ENCODE results near the gene ZSWIM1.
"Not testable (repeated sequence)": the region's sequence is repeated elsewhere in the genome, so short reads cannot be mapped to it uniquely, and the experiment has no call there.

The ZSWIM1 gene

GRCh38 chr20:45859916-45860315 lies 21.1 kb upstream of the ZSWIM1 start:
- Histone ChIP-seq H3K4me1 (ENCODE audit: control insufficient read depth, insufficient read depth, low read length) (peaks cover 18% of the 10 kb centered on the region), H3K36me3 (ENCODE audit: control insufficient read depth, insufficient read depth, low read length) (no peaks in the 10 kb centered on the region), H3K27me3 (ENCODE audit: control insufficient read depth, insufficient read depth, low read length) (no peaks in the 10 kb centered on the region), H3K4me3 (ENCODE audit: low read depth, low read length) (no peak overlapping the region), H3K9me3 (ENCODE audit: control insufficient read depth, insufficient read depth, low read length) (no peaks in the 10 kb centered on the region), H3K9ac (ENCODE audit: low read depth, low read length) (no peak overlapping the region)

- Histone ChIP-seq H3K9me3 (ENCODE audit: control insufficient read depth, insufficient read depth, low read length) (no peaks in the 10 kb centered on the region), H3K27me3 (ENCODE audit: control insufficient read depth, insufficient read depth, low read length) (no peaks in the 10 kb centered on the region), H3K9ac (ENCODE audit: low read depth, low read length) (no peak overlapping the region), H3K36me3 (ENCODE audit: control insufficient read depth, insufficient read depth, low read length) (no peaks in the 10 kb centered on the region), H3K4me3 (ENCODE audit: low read depth, low read length) (no peak overlapping the region), H3K4me1 (ENCODE audit: control insufficient read depth, insufficient read depth, low read length) (peaks cover 18% of the 10 kb centered on the region)
Measured at GRCh38 chr20:45860560-45861220, 20.3 kb upstream of the ZSWIM1 start.

GRCh38 chr20:45861221-45862075 lies 19.6 kb upstream of the ZSWIM1 start:
- Histone ChIP-seq H3K4me1 (ENCODE audit: control insufficient read depth, insufficient read depth, low read length) (peaks cover 13% of the 10 kb centered on the region), H3K9ac (ENCODE audit: low read depth, low read length) (no peak overlapping the region), H3K4me3 (ENCODE audit: low read depth, low read length) (no peak overlapping the region), H3K9me3 (ENCODE audit: control insufficient read depth, insufficient read depth, low read length) (no peaks in the 10 kb centered on the region), H3K27me3 (ENCODE audit: control insufficient read depth, insufficient read depth, low read length) (no peaks in the 10 kb centered on the region), H3K36me3 (ENCODE audit: control insufficient read depth, insufficient read depth, low read length) (no peaks in the 10 kb centered on the region)

- no peaks in the 10 kb centered on the region for H3K9me3 ChIP-seq (ENCODE audit: control insufficient read depth, insufficient read depth, low read length)
- no peaks in the 10 kb centered on the region for H3K27me3 ChIP-seq (ENCODE audit: control insufficient read depth, insufficient read depth, low read length)
- H3K9ac ChIP-seq (ENCODE audit: low read depth, low read length), result no peak overlapping the region
- H3K4me1 ChIP-seq (ENCODE audit: control insufficient read depth, insufficient read depth, low read length), result peaks cover 8% of the 10 kb centered on the region
- H3K4me3 ChIP-seq (ENCODE audit: low read depth, low read length), result no peak overlapping the region
- H3K36me3 ChIP-seq (ENCODE audit: control insufficient read depth, insufficient read depth, low read length), result no peaks in the 10 kb centered on the region
Measured at GRCh38 chr20:45863543-45864470, 17.2 kb upstream of the ZSWIM1 start.

GRCh38 chr20:45866454-45866853 lies 14.6 kb upstream of the ZSWIM1 start:
- H3K4me1 ChIP-seq (ENCODE audit: control insufficient read depth, insufficient read depth, low read length), result no peaks in the 10 kb centered on the region
- H3K4me3 ChIP-seq (ENCODE audit: low read depth, low read length), result no peak overlapping the region
- H3K36me3 ChIP-seq (ENCODE audit: control insufficient read depth, insufficient read depth, low read length), result no peaks in the 10 kb centered on the region
- H3K9me3 ChIP-seq (ENCODE audit: control insufficient read depth, insufficient read depth, low read length), result no peaks in the 10 kb centered on the region
- no peaks in the 10 kb centered on the region for H3K27me3 ChIP-seq (ENCODE audit: control insufficient read depth, insufficient read depth, low read length)
- H3K9ac ChIP-seq (ENCODE audit: low read depth, low read length), result no peak overlapping the region

- Histone ChIP-seq H3K27me3 (ENCODE audit: control insufficient read depth, insufficient read depth, low read length) (no peaks in the 10 kb centered on the region), H3K36me3 (ENCODE audit: control insufficient read depth, insufficient read depth, low read length) (no peaks in the 10 kb centered on the region), H3K9me3 (ENCODE audit: control insufficient read depth, insufficient read depth, low read length) (no peaks in the 10 kb centered on the region), H3K4me3 (ENCODE audit: low read depth, low read length) (no peak overlapping the region), H3K4me1 (ENCODE audit: control insufficient read depth, insufficient read depth, low read length) (no peaks in the 10 kb centered on the region), H3K9ac (ENCODE audit: low read depth, low read length) (no peak overlapping the region)
Measured at GRCh38 chr20:45867136-45867818, 13.8 kb upstream of the ZSWIM1 start.

GRCh38 chr20:45867819-45868176 lies 13.2 kb upstream of the ZSWIM1 start:
- H3K4me1 ChIP-seq (ENCODE audit: control insufficient read depth, insufficient read depth, low read length), result no peaks in the 10 kb centered on the region
- H3K27me3 ChIP-seq (ENCODE audit: control insufficient read depth, insufficient read depth, low read length), result no peaks in the 10 kb centered on the region
- H3K4me3 ChIP-seq (ENCODE audit: low read depth, low read length), result no peak overlapping the region
- no peaks in the 10 kb centered on the region for H3K9me3 ChIP-seq (ENCODE audit: control insufficient read depth, insufficient read depth, low read length)
- no peaks in the 10 kb centered on the region for H3K36me3 ChIP-seq (ENCODE audit: control insufficient read depth, insufficient read depth, low read length)
- no peak overlapping the region for H3K9ac ChIP-seq (ENCODE audit: low read depth, low read length)

GRCh38 chr20:45872626-45873025 lies 8.4 kb upstream of the ZSWIM1 start:
- Histone ChIP-seq H3K27me3 (ENCODE audit: control insufficient read depth, insufficient read depth, low read length) (no peaks in the 10 kb centered on the region), H3K4me3 (ENCODE audit: low read depth, low read length) (no peak overlapping the region), H3K36me3 (ENCODE audit: control insufficient read depth, insufficient read depth, low read length) (no peaks in the 10 kb centered on the region), H3K9me3 (ENCODE audit: control insufficient read depth, insufficient read depth, low read length) (no peaks in the 10 kb centered on the region), H3K4me1 (ENCODE audit: control insufficient read depth, insufficient read depth, low read length) (no peaks in the 10 kb centered on the region), H3K9ac (ENCODE audit: low read depth, low read length) (no peak overlapping the region)

GRCh38 chr20:45873409-45874103 lies 7.5 kb upstream of the ZSWIM1 start:
- no peaks in the 10 kb centered on the region for H3K9me3 ChIP-seq (ENCODE audit: control insufficient read depth, insufficient read depth, low read length)
- H3K27me3 ChIP-seq (ENCODE audit: control insufficient read depth, insufficient read depth, low read length), result no peaks in the 10 kb centered on the region
- H3K36me3 ChIP-seq (ENCODE audit: control insufficient read depth, insufficient read depth, low read length), result no peaks in the 10 kb centered on the region
- no peak overlapping the region for H3K4me3 ChIP-seq (ENCODE audit: low read depth, low read length)
- no peak overlapping the region for H3K9ac ChIP-seq (ENCODE audit: low read depth, low read length)
- H3K4me1 ChIP-seq (ENCODE audit: control insufficient read depth, insufficient read depth, low read length), result no peaks in the 10 kb centered on the region

GRCh38 chr20:45874104-45874481 lies 6.9 kb upstream of the ZSWIM1 start:
- H3K4me3 ChIP-seq (ENCODE audit: low read depth, low read length); H3K27me3 ChIP-seq (ENCODE audit: control insufficient read depth, insufficient read depth, low read length); H3K9ac ChIP-seq (ENCODE audit: low read depth, low read length); H3K4me1 ChIP-seq (ENCODE audit: control insufficient read depth, insufficient read depth, low read length); H3K36me3 ChIP-seq (ENCODE audit: control insufficient read depth, insufficient read depth, low read length); H3K9me3 ChIP-seq (ENCODE audit: control insufficient read depth, insufficient read depth, low read length): not testable (repeated sequence)

GRCh38 chr20:45874576-45874975 lies 6.5 kb upstream of the ZSWIM1 start:
- no peaks in the 10 kb centered on the region for H3K4me1 ChIP-seq (ENCODE audit: control insufficient read depth, insufficient read depth, low read length)
- no peaks in the 10 kb centered on the region for H3K9me3 ChIP-seq (ENCODE audit: control insufficient read depth, insufficient read depth, low read length)
- H3K9ac ChIP-seq (ENCODE audit: low read depth, low read length), result no peak overlapping the region
- H3K27me3 ChIP-seq (ENCODE audit: control insufficient read depth, insufficient read depth, low read length), result no peaks in the 10 kb centered on the region
- H3K4me3 ChIP-seq (ENCODE audit: low read depth, low read length), result no peak overlapping the region
- H3K36me3 ChIP-seq (ENCODE audit: control insufficient read depth, insufficient read depth, low read length), result no peaks in the 10 kb centered on the region
